NCI-H2196 (cell line): ENCODE results near the gene SGCA.

Experiments
- DNase-seq: peaks from one replicate; lab custom pipeline; 2025; ENCODE audit not compliant: unreplicated experiment; lab: John Stamatoyannopoulos, UW

The SGCA gene

GRCh38 chr17:50207315-50207714, 41.5 kb downstream of the SGCA start:
- no peak for DNase-seq

- no peak for DNase-seq
These were observed 42.2 kb downstream of the SGCA start for GRCh38 chr17:50207792-50208567.

- DNase-seq: no peak
These were observed 42.8 kb downstream of the SGCA start for GRCh38 chr17:50208611-50209061.

GRCh38 chr17:50209133-50209471, 43.3 kb downstream of the SGCA start:
- no peak for DNase-seq

GRCh38 chr17:50209472-50210239, 43.9 kb downstream of the SGCA start:
- no peak for DNase-seq

- no peak for DNase-seq
These were observed 44.7 kb downstream of the SGCA start for GRCh38 chr17:50210240-50211225.

GRCh38 chr17:50211249-50212120, 45.7 kb downstream of the SGCA start:
- DNase-seq: no peak

- DNase-seq: no peak
These were observed 46.5 kb downstream of the SGCA start for GRCh38 chr17:50212121-50212843.

- DNase-seq: no peak
These were observed 47.5 kb downstream of the SGCA start for GRCh38 chr17:50213026-50214022.

GRCh38 chr17:50214976-50215760, 49.4 kb downstream of the SGCA start:
- DNase-seq: no peak

- no peak for DNase-seq
These were observed 51.8 kb downstream of the SGCA start for GRCh38 chr17:50217591-50217990.

- DNase-seq: no peak
These were observed 52.4 kb downstream of the SGCA start for GRCh38 chr17:50218071-50218759.

- no peak for DNase-seq
These were observed 53.0 kb downstream of the SGCA start for GRCh38 chr17:50218771-50219315.

- DNase-seq: no peak
These were observed 53.5 kb downstream of the SGCA start for GRCh38 chr17:50219342-50219741.

GRCh38 chr17:50219939-50220465, 54.2 kb downstream of the SGCA start:
- no peak for DNase-seq

- no peak for DNase-seq
These were observed 55.0 kb downstream of the SGCA start for GRCh38 chr17:50220811-50221210.
